Non-pigmented ciliary epithelial cell (primary cell): ENCODE results near the gene SLC24A3.
"Not testable (repeated sequence)": the region's sequence is repeated elsewhere in the genome, so short reads cannot be mapped to it uniquely, and the experiment has no call there.

ENCODE experiments used
- DNase-seq: peaks from one replicate; pipeline ENCODE4 v3.0.0-alpha.2; 2010; ENCODE audit warnings: low read depth

Gene SLC24A3

DNA sequence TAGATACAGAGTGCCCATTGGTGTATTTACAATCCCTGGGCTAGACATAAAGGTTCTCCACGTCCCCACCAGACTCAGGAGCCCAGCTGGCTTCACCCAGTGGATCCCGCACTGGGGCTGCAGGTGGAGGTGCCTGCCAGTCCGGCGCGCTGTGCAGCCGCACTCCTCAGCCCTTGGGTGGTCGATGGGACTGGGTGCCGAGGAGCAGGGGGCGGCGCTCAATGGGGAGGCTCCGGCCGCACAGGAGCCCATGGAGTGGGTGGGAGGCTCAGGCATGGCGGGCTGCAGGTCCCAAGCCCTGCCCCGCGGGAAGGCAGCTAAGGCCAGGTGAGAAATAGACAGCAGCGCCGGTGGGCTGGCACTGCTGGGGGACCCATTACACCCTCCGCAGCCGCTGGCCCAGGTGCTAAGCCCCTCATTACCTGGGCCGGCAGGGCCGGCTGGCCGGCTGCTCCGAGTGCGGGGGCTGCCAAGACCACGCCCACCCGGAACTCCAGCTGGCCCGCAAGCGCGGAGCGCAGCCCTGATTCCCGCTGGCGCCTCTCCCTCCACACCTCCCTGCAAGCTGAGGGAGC, 427.1 kb downstream of the SLC24A3 start:
- DNase-seq = not testable (repeated sequence)

DNA sequence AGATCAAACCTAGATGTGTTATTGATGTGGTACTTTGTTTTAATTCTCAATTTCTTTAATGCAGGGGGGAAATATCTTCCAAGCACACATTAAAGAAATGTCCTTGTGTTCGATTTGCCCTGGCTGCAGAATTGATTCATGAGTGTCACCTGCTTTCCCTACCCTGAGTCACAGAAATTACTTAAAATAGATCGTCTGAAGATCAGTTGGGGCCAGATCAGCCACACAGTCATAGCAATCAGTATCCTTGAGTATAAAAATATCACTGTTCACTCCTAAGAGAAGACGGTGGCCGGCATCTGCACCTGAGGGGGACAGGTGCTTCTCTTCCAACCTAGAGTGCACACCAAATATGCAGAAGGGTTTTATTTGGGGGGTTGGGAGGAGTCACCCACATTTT, 430.4 kb downstream of the SLC24A3 start:
- DNase-seq = no peak

DNA sequence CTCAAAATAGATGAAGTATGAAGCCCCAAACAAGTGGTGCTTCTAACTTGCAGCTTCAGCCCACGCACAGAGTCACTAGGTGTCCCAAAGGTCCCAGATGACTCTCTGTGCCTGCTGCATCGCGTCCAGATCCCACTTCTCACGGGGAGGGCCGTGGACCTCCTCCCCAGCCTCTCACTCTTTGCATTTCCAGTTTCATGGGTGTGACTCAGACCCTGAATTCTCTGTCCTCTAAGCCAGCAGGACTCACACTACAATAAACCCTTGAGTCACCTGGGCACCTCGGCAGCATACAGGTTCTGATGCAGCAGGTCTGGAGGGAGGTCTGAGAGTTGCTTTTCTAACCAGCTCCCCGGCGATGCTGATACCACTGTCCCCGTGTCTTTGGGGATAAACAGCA, 431.6 kb downstream of the SLC24A3 start:
- no peak for DNase-seq

DNA sequence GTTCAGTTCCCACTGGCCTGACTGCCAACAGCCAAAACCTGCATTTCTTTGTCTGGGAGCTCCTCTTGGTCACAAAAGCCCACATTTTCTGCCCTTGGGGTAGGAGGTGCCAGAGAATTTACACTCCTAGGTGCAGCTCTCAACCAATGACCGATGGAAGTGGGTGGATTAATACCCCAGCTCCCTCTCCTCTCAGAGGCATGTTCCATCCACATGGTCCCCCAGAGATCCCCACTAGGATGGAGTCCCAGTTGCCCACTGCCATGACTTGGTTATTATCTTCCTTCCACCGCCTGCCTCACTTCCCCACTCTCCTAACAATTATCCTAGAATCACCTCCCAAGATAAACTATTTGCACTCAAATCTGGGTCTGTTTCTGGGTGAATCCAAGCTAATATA, 434.5 kb downstream of the SLC24A3 start:
- no peak for DNase-seq

DNA sequence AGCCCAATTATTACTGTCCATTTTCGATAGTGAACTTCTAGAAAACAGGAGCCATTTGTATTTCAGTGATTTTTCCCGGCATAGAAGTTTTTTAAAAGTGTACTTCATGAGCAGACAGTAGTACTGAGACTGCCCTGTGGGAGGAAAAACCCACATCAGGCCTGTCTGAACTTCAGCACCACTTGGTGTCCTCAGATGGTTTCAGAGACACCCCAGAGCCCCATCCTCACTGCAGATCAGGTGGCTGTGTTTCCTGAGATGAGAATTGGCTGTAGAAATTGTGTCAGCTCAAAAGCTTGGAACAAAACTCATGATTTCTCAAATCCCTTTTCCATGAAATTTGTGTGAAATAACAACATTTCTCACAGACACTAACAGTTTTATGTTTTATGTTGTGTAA, 435.6 kb downstream of the SLC24A3 start:
- DNase-seq = no peak

DNA sequence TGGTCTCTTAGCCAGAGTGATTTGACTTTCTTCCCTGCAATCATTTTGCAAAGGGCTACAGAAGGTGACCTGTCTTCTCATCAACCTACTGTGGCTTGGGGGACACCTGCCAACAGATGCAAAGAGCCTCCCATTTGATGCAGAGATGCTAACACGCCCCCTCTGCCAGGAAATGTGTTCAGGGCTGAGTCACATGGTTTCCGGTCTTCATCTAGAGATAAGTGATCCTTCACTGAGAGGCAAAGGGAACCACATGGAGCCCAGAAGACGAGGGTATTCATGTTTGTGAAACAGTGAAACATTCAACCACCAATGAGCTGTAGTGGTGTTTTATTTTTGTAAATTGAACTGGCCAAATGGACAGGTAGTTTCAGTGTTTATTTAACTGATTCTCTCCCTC, 436.6 kb downstream of the SLC24A3 start:
- no peak for DNase-seq

DNA sequence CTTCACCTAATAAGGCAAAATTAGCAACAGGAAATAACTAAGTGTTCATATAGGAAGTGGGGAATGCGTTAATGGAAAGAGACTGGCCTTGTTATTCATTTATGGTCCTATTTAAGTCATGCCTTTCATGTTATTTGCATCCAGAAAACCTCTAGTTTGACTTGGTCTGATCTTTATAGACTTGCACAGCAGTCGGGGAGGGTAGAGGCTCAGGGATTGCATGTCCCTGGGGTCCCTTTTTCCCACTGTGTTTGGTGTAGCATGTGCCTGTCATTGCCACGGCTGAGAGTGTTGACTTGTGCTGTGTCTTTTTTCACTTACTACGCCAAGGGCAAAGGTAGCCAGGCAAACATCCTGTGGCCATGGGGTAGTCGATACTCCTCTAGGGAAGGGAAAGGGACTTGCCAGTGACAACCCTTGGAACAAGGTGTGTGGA, 440.2 kb downstream of the SLC24A3 start:
- DNase-seq = no peak

DNA sequence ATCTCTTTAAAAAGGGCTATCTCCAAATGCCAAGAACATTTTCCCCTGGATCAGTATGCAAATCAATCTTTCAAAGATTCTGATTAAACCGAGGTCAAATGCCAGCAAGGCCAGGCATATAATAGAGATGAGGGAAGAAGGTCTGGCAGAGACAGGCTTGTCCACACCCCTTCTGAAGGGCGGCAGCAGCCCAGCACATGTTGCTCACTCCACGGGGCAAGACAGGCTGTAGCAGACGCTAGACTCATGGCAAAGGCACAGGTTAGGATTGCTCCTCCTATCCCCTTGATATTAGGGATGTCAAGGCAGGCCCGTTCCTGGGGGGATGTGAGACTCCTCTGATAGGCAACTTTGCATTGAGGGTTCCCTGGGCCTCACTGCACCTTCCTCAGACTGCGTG, 440.9 kb downstream of the SLC24A3 start:
- DNase-seq = no peak

DNA sequence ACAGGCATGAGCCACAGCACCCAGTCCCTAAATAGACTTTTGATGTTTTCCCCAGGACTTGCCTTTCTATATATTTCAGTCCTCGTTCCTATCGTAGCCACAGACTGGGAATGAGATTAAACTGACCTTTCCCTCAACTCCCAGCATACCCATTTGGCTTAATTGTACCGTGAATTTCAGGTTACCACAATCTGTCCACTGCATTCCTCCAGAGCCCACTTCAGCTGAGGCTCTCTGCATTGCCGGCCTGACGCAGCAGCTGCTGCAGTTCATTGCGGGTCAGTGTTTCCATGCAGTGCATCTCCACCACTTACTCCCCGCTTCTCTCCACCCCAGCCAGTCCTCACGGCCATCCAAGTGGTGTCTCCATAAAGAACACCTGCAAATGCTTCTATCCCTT, 442.5 kb downstream of the SLC24A3 start:
- DNase-seq = no peak

DNA sequence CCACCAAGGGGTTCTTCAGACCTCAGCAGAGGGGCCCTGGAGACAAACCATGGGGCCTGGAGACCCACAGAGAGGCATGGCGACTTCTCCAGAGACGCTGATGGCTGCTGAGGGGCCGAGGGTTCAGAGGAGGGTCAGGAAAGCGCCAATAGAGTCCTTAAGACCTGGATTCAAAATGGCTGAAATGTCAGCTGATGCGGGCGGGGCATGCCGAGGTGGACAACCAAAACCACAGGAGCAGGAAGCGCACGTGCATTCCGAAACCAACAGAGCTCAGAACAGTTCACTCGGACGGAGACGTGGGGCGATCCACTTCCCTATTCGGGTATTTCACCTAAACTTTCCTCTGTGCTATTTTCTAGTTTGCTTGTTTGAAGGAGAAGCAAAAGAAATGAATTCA, 445.7 kb downstream of the SLC24A3 start:
- DNase-seq = no peak

DNA sequence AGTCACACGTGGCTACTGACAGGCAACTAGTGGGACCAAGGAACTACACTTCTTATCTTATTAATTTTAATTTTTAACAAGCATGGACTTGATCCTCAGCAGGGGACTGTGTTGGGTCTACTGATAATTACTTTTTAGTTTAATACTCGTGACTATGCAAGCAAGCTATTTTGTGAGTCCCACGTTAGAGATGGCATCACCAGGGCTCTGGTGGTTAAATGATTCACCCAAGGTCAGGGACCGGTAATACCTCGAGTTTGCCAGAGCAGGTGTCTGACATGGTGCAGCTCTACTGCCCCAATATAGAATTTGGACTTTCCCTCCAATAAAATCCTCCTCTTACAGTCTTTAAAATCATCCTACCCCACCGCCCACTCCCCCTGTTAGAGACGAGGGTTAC, 447.0 kb downstream of the SLC24A3 start:
- DNase-seq = no peak

DNA sequence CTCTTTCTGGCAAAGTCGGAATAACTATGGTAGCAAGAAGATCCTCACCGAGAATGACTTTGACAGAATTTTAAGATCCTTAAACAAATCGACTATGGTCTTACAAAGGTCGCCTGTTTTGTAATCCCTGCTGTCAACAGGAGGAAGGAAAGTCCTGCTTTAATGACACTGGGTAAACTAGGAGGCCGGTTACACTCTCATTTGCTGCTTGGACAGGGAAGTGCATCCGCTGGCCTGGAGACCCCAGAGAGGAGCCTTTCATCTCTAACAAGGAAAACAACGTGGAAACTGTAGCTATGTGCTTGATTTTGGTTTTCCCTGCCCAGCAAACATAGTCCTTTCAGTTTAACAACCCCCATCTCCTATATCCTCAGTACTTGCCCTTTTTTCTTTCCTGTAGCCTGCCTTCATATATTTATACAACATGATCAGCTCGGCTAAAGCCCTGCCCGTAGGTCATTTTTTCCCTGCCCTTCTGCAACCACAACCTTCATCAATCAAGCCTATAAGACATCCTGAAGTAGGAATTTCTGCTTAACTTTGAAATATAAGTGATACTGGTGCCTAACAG, 448.5 kb downstream of the SLC24A3 start:
- no peak for DNase-seq

DNA sequence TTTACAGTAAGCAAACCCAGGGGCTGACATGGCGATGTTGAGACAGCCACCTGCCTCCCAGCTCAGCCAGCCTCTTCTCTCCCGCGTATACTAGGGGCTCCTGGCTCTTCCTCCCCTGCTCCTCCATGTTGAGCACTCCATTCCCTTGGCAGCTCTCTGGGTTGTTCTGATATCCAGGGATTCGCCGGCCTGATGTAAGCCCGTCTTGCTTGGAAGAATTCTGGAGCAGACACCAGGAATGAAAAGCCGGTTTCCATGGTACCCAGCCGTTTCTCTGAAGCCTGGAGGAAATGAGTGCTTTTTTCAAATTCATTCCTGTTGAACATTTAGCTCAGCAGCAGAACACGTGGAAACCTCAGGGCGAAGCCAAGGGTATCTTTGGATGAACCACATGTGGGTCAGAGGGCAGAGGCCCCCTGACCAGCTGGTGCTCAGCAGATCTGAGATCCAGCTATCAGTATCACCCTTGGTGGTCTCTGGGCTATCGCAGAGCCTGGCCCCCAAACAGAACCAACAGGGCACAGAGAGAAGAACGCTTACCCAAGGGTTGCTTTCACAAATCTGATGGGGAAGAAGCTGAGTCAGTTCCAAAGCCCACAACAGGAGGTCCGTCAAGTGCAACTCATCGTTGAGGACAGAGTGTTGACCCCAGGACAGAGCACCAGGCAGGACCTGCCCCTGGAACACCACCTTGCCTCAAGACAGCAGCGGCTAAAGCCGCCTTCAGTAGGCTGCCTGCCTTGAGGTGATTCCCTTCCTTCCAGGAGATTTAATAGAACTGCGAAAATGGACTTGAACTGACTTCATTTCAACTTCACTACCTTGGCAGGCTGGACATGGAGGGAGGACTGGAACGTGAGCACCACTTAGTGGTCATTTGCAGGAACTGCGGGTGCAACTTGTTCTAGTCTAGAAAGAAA, 449.5 kb downstream of the SLC24A3 start:
- peak; percentile 46 for DNase-seq

DNA sequence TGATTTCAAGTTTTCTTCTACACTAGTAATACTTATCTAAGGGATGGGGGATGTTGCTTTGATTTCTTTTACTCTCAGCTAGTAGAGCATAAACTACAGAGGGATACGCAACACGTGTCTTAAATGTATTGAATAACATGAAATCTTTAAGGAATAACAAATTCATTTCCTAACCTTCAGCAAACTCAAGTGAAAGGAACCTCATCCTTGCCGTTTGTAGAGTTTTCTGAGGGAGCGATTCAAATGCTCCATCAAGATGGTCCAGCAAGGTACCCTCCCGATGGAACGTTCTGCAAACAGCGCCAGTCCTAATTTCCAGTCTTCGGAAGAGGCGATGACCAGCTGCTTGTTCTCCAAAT, 450.2 kb downstream of the SLC24A3 start:
- DNase-seq = no peak

DNA sequence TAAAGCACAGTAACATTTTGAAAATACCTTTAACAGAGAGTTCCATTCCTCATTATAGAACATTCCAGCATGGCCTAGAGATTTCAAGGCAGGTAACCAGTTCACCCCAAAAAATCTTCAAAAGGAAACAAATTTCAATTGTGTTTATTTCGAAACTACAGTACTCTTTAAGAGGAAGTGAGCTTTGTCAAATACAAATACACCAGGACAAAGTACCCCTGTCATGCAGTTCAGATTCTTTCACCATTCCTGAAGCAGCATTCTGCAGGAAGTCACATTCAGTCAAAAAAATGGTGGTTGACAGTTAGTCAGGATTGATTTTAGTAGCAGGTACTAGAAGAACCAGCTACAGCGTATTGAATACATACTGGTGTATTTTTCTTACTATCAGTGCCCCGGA, 456.0 kb downstream of the SLC24A3 start:
- DNase-seq = no peak

DNA sequence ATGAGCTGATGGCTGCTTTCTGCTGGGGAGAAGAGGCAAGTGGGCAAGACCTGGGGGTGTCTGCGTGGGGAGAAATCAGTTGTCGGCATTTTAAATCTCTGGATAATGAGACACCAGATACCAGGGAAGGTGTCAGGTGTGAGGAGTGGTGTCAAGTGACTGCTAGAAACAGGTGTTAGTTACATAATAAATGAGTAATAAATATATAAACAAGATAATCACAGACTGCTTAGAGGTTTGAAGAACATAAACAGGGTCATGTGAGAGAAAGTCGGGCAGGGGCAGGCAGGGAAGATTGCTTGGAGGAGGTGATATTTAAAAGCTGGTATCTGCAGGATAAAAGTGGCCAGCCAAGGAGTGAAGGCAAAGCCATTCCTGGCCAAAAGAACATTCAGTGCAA, 458.4 kb downstream of the SLC24A3 start:
- DNase-seq = no peak

DNA sequence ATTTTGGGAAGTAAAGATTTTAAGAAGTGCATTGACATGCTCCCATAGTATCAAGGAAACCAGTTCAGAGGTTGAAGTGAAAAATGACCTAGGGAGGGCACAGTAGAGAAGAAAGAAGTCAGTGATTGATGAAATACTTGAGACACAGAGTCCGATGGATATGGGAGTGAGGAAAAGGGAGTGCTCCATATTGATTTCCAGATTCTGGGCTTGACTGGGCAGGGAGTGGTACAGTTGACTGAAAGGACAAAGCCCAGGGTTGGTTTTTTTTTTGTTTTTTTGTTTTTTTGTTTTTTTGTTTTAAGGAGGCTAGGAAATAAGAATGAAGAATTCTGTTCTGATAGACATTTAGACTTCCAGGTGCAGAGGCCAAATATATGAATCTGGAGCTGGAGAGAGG, 458.9 kb downstream of the SLC24A3 start:
- DNase-seq = no peak

DNA sequence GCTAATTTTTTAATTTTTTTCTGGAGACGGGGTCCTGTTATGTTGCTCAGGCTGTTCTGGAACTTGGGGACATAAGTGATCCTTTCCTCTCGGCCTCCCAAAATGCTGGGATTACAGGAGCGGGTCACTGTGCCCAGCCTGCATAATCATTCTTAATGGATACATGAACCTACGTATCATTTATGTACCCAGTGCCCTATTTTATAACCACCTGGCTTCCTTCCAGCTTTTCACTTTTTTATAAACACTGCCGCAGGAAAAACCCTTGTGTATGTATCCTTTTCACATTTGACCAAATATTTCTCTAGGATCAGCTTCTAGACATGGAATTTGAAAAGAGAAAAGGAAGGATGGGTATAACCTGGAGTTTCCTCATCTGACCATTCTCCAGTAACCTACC, 460.1 kb downstream of the SLC24A3 start:
- DNase-seq = no peak

DNA sequence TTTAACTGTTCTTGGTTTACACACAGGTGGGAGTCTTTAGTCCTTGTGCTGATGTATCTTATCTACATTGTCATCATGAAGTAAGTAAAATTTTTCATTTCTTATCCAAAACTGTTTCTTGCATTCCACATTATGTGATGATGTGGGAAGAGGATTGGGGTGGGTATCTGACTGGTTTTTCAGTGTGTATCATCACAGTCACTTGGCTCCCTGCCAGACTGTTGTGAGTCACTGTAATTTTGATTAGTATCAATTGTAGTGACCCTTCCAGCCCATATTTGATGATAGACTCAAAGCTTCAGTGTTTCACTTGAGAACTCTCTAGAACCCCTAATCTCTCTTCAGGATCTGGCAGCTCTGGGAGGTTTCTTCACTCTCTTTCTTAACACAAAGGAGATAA, 461.1 kb downstream of the SLC24A3 start:
- DNase-seq = no peak

DNA sequence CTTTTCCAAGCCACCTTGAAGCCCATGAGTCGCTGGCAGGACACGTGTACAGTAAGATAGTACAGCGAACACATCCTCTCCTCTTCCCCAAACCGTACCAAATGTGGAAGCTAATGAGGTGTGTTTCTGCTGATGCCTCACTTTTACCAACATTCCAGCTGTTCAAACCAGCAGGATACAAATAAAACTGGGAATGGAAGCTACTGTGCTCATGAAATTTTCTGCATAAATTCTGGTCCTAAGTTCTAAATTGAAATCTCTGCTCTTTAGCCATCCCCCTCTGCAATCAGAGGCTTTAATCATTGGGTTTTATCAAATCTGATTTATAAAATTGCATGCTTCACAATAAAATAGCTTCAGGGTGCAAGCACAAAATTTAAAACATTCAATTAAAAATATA, 463.8 kb downstream of the SLC24A3 start:
- DNase-seq = no peak

DNA sequence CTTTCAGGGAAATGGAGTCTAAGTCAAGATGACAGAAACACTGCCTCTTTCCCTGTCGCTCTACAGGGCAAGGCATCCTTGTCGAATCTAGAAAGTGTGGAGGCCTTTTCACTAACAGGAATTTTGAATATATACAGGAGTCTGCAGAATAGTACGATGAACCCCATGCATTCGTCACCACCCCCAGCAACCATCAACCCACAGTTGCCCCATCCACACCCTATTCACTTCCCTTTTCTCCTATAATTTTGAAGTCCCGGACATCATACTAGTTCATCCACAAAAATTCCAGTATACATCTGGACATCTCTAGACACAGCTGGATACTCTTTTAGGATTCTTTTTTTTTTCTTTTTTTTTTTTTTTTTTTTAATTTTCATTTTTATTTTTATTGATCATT, 464.9 kb downstream of the SLC24A3 start:
- no peak for DNase-seq

DNA sequence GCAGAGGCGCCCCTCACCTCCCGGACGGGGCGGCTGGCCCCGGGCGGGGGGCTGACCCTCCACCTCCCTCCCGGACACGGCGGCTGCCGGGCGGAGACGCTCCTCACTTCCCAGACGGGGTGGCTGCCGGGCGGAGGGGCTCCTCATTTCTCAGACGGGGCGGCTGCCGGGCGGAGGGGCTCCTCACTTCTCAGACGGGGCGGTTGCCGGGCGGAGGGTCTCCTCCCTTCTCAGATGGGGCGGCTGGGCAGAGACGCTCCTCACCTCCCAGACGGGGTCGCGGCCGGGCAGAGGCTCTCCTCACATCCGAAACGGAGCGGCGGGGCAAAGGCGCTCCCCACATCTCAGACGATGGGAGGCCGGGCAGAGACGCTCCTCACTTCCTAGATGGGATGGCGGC, 466.1 kb downstream of the SLC24A3 start:
- not testable (repeated sequence) for DNase-seq

DNA sequence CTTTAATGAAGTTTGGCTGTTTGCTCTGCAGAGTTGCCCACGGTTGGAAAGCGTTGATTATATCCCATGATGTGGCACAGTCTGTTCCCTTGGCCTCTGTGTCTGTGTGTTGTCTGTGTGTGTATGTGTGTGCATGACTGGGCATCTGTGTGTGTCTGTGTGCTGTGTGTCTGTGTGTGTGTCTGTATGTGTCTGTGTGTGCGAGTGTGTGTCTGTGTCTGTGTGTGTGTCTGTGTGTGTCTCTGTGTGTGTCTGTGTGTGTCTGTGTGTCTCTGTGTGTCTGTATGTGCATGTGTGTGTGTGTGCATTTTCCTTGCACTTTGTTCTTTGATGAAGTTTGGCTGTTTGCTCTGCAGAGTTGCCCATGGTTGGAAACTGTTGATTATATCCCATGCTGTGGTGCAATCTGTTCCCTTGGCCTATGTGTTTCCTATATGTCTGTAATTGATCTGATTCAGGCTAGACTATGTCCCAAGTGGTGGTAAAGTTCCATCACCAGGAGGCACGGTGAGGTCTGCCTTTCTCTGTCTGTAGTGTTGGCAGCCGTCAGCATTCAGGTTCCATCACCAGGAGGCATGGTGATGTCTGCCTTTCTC, 467.6 kb downstream of the SLC24A3 start:
- no peak for DNase-seq
